ENCODE measurements around the gene MYLK4.

The MYLK4 gene

DNA sequence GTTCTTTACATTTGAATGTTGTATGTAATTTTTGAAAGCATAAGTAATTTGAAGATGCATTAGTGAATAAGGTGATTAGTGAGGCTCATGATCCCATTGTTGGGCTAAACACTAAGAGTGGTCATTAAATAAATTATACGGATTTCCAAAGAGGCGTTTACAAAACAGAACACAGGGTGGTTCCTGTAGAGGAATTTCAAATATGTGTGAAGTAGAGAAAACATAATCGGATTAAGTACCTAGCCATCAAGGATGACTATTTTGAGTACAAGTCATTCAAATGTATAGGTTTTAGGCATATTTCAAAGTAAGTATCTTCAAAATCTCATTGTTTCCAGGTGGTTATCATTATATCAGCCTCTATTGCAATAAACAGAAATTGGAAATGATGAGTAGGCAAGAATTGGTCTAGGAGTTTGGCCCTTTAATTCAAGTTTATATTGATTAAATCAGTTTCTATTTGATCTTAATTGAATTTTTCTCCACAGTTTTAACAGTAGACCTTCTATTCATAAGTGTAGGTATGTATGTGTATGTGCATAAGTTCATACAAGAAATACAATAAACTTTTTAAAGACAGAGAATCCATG, 94.8 kb downstream of the MYLK4 start:
- DNase-seq, result no peak

DNA sequence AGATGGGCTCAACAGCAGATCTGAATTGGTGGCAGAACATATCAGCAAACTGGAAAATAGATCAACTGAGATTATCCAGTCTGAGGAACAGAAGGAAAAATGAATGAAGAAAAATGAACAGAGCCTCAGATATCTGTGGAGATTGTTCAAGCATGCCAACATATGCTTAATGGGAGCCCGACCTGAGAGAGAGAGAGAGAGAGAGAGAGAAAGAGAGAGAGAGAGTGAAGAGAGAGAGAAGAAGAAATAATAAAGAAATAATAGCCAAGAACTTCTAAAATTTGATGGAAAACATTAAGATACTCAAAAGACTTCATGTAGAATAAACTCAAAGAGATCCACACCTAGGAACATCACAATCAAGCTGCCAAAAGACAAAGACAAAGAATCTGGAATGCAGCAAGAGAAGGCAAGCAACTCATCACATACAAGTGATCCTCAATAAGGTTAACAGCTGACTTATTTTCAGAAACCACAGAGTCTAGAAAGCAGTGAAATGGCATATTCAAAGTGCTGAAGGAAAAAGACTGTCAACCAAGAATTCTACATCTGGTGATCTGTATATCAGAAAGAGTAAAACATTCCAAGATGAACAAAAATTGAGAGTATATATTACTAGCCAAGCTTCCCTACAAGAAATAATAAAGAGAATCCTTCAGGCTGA, 97.2 kb downstream of the MYLK4 start:
- no peak for DNase-seq

DNA sequence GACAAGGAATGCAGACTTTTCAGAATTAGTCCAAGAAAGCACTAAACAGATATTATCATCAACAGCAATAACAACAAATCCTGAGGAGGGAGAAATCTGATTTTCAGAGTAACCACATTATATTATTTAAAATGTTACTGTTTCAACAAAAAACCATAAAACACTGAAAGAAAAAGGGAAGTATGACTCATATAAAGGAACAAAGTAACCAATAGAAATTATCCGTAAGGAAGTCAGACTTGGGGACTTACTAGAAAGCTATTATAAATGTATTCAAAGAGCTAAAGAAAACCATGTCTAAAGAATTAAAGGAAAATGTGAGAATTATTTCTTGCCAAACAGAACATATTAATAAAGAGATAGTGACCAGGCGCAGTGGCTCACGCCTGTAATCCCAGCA, 98.1 kb downstream of the MYLK4 start:
- no peak for DNase-seq

DNA sequence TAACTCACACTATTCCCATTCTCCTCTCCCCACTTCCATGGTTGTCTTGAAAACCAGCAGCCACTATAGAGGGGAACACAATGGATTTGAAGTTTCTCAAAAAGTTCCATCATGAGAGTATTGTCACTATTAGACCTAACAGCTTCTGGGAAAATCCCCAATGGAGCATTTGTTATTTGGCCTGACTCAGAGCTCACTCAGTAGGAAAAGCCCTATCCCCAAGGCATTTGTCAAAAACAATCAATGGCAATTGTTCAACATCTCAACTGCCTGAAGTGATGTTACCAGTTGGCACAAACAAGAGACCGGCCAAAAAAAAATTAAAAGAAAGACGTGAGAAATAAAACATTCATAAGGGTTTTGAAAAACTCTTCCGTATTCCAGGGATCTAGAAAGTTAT, 98.8 kb downstream of the MYLK4 start:
- DNase-seq, result no peak

DNA sequence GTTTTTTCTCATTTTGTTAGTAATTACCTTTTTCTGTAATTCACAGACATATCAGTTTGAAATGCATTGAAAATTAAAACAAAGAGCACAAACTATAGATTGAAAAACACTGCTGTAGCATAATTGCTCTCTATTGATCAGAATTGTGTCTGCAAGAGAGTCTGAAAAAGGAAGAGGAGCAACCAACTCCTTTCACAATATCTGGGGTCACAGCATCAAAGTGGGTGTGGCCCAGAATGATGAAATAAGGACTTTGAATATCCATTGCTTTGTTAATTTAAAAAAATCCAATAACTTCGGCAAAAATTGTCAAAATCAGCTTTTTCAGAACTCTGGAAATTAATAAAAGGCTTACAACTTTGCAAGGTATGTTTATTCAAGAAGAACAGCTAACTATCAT, 99.2 kb downstream of the MYLK4 start:
- DNase-seq, result no peak

DNA sequence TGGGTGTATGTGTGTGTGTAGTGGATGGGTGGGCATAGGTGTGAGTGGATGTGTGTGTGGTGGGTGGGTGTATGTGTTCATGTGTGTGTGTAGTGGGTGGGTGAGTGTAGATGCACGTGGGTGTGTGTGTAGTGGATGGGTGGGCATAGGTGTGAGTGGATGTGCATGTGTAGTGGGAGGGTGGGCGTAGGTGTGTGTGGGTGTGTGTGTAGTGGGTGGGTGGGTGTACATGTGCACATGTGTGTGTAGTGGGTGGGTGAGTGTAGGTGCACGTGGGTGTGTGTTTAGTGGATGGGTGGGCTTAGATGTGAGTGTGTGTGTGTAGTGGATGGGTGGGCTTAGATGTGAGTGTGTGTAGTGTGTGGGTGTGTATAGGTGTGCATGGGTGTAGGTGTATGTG, 104.4 kb downstream of the MYLK4 start:
- no peak for DNase-seq

DNA sequence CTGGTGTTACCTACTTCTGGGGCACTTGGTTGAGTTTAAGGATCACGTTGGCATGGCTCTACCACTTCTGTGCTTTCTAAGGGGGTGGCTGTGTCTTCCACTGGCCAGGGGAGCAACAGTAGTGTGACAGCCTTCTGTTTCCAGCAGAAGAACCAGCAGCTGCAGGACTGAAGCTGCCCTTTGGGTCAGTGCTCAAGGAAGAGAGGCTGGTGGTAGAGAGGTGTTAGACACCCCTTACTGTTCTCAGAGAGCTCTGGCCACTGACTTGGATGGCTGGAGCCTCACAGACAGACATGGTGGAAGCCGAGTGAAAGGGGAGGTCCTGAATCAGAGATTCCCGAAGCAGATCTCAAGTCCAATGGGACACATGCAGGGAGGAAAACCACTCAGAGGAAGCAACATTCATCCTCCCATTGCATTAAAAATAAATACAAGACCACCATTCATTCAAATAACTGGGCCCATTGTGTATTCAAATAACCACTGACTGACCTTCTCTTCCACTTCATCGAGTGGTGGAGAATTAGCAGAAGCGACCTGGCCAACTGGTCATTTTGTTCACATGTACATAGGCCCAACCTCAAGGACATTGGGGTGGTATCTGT, 106.7 kb downstream of the MYLK4 start:
- DNase-seq, result no peak

DNA sequence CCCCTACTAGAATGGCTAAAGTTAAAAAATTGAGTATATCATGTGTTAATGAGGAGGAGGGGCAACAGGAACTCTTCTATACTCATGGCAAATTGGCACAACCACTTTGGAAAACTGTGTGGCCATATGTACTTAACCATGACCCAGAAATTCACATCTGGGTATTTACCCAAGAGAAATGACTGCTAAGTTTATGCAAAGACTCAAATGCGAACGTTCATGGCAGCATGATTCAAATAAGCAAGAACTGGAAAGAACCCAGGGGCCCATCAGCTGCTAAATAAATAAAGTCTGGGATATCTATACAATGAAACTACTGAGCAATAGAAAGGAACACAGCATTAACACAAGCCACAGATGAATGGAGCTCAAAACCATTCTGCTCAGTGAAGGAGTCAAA, 107.6 kb downstream of the MYLK4 start:
- no peak for DNase-seq

DNA sequence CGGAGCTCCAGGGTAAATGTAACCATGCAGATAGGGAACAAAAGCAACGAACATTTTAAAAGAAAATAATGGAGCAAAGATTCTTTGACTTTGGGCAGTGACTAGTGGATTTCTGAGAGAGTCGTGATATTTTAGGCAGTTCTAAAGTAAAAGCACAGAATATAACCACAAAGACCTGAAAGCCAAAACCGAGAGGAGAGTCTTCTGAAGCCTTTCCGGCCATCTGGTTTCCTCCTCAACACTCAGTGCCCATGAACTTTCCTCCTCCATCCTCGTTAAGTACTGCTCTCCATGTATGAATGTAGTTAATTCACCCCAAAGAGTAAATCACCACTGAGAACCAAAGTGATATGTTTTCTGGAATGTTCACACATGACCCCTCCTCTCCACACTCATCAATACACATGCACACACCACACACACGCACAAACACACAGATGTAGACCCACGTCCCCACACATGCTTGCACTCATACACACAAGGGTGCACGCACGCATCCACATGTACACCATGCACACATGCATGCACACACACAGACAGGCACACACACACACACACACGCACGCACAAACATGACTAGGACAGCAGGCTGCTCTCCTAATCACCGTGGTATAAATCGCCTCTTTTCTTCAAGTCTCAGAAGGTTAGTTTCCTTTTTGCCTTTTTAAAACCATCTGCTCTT, 109.5 kb downstream of the MYLK4 start:
- DNase-seq, result no peak

DNA sequence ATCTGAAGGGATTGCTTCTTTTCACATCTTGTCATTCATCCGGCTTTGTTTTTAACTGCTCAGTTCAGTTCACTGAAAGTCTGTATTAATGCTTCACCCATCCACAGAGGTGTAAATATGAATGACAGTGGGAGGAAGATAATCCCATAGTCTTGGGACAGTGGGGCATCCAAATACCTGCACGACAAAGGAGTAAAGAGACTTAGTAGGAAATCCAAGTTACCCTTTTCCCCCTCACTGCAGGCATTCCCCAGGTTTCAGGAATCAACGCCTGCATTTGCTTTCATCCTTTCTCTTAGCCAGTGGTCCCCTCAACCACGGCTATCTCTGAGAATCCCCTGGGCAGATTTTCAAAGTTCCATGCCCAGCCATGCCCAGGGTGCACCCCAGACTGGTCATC, 110.2 kb downstream of the MYLK4 start:
- no peak for DNase-seq

DNA sequence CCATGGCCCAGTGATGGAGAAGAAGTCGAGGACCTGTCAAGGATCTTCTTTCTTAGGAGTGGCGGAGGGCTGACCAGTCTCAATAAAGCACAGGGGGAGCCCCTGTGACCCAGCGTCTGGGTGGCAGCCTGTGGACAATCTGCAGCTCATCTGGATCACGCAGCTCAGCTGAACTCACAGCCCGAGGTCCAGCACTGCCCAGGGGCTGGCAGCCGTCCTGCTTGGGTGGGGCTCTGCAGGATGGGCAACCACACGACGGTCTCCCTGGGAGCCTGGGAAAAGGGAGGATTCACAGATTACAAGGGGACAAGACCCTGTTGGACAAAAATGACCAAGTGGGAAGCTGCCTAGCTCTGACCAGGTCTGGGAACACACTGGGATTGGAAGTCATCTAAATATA, 110.8 kb downstream of the MYLK4 start:
- no peak for DNase-seq

DNA sequence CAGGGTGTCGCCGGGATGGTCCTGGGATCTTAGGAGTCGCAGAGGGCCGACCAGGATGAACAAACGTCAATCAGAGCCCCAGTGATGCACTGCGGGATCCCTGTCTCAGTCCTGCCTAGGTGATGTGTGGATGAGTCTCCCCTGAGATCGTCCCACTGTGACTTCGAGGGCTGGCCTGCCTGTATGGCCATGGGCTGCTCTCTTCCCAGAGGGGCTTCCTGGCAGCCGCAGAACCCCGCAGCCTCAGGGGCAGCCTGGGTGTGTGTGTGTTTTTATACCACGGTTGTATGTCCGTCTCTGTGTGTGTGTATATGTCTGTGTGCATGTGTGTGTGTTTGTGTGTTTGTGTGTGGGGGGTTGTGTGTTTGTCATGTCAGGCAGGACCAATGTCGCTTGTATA, 111.6 kb downstream of the MYLK4 start:
- DNase-seq, result no peak

DNA sequence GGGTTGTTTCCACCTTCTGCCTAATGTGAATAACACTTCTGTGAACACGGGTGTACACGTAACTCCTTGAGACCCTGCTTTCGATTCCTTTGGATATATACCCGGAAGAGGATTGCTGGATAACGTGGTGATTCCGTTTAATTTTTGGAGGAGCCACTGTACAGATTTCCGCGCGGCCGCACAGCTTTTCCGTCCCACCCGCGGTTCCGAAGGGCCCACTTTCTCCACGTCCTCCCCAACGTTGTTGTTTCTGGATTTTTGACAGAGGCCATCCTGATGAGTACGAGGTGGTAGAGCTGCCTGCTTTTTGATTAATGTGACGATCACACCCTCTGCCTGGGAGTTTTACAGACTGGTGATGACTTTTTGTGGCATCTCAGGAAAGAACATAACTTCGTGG, 114.0 kb downstream of the MYLK4 start:
- DNase-seq, result no peak

DNA sequence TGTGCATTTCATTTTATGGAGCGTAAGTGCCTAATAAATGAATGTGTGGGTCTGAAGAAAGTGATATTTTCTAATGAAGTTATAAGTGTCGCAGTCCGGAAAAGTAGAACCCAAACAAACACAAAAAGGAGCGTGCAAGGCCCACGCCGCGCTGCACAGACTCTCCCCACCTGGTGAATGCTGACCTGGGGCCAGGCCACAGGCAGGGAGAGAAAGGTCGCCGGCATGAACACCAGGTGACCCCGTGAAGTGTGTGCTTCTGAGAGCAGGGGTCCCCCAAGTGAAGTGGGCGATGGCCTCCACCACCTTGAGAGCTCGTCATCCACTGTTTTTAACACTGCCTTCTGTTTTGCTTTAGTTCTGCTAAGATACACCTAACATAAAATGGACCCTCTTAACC, 114.8 kb downstream of the MYLK4 start:
- DNase-seq, result no peak

DNA sequence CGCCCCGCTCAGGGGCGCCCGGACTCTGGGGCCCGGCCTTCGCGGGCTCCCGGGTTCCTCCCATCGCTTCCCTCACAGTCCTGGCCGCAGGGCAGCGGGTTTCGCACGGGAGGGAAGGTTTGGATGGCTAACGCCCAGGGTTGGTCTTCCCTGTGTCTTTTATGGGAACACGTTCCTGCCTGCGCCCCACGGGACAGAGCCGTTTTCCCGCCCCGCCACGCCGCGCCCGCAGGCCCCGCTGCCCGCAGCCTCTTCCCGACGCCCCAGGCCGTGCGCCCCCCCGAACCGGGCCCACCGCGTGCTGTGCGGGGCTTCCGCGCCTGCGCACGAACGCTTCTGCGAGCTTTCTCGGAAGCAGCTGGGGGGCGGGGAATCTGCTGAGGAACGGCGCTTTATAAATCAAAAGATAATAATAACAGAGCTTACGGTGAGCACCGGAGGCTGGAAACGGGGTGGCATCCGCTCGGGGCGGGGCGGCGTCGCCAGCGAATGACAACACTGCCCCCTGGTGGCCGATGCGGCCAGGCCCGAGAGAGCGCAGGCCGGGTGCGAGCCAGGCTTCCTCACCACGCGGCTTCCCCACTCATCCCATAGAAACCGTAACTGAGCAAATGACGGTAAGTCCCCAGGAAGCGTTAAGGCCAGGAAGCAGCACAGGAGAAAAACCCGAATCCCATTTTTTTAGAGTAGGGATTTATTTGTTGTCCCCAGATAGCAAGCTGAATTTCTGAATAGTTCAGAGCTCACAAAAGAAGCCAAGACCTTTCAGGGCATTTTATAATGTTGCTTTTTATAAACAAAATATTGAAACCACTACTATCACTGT, 116.4 kb downstream of the MYLK4 start:
- DNase-seq, result peak; percentile 78

DNA sequence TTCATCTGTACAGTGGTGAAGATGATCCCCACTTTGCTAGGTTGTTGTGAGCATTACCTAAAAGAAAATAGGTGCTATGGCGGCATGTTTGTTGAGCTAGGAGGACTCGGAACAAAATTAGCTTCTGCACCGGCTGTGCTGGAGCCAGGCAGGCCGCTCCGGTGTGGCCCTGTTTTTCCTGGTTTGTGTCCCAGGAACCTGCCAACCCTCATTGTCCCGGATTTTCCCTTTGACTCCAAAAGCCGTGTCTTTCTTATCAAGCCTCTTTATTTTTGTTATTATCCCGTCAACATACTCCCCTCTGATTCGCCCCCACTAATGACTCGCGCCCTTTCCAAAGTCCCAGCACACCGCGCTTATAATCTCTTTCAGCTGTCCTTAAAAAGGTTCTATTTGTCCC, 117.0 kb downstream of the MYLK4 start:
- DNase-seq, result no peak

DNA sequence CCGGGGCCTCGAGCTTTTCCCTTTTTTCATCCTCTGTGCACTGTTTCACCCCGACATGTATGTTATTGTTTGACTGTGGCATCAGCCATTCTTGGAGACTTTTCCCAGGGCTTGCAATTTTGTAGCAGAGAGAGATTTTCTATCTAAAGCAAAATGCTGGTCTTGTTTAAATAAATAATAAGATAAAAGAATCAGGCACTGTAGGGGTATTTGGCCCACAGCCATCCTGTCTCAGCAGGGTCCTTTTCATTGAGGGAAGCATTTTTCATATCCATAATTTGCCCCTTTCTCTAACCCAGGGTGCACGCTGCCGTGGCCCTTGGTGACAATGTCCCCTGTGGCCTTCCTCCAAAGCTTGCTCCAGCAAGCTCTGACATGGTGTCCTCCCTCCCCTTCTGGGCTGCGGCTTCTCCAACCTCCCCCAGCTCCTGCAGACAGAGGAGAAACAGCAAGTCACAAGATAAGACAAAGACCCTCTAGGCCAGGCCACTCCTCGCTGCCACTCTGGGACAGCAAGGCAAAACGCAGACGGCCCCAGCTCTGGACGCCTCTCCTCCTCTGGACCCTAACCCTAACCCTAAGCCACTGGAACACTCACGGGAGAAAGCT, 117.6 kb downstream of the MYLK4 start:
- DNase-seq, result no peak

DNA sequence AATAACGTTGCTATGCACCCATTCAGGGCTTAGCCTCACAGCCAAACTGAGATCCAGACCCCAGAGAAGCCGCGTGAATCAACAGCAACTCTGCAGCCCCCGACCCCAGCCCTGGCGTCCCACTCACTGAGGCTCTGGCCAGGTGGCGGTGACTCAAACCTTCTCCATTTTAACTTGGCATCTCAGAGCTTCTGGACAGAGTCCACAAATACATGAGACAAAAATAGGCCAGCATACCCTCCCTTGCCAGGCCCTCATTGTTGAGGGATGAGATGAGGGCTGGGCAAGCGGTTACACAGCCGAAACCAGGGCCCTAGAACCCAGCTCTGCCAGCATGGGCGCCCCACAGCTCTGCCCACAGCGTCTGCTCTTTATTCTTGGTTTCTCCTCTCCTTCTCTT, 118.4 kb downstream of the MYLK4 start:
- no peak for DNase-seq

DNA sequence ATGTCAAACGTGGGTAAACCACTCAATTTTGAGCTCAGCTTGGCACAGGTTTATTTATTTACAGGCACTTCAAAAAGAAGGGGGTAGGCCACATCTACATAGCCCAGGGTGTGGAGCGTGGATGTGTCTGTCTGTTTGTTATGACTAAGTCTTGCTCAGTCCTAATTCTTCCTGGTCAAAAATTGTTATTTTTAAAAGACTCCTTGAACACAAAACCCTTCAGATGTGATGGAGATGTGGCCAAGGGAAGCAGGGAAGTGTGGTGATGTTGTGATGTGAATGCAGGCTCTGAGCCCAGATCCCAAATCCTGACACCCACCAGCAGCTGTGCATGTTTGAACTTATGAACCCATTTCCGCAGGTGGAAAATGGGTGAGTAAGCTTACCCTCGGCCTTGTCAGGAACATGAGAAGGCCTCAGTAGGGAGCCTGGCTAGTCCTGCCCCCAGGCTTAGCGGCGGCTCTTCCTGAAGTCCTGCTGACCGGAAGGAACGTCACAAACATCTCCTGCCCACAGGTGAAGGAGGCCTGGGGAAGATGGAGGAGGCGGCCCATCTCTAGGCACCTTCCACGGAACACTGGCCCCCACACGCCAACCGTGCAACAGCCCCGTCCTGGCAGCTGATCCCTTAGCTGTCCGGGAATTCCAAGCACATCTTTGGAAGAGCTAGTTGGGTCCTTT, 119.7 kb downstream of the MYLK4 start:
- no peak for DNase-seq

DNA sequence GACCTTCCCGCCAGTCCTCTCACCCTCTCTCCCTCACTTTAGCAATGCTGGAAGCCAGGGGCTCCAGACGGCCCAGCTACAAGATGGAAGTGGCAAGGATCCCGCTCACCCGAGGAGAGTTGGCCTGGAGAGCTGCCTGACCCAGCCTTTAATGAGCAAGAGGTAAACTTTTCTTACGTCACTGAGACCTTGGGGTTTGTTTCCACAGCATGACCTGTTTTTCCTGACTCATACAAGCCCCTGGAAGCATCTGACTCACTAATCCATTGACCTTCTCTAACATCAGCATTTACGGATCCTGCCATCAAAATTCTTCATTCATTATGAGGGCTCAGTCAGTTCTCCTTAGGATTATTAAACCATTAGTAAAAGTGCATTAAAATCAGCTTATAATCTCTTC, 120.4 kb downstream of the MYLK4 start:
- no peak for DNase-seq

DNA sequence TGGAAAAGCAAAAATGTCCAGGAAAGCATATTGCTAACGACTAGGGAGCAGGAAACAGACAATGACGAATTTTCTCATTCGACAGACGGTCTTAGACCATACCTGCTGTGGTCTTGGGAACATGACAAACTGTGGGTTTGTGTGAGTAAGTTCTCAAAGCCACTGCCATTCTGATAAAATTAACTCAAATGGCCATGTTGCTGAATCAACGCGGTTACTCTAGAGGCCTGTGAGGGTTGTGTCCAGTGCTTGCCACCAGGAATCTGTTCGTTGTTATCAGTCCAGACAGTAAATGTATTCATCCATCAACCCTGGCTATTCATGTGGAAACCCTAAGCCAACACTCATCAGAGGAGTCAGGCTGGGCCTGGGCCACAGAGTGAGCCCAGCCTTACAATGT, 124.3 kb downstream of the MYLK4 start:
- no peak for DNase-seq

DNA sequence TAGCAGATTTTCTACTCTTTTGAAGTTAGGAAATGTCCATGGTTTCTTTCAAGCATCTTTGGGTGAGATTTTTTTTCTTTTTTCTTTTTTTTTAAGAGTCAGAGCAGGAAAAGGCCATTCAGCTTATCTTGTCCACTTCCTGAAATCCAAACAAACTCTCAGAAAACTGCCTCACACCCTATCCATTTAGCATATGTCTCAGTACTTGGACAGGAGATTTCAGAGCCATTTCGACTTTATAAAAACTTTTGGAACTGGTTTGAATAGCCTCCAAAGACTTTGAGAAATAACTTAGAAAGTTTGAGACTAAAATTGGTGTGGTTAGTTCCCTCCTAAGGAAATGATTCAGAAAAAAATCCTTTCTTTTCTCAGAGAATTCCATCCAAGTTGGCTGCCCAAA, 125.1 kb downstream of the MYLK4 start:
- no peak for DNase-seq
